Keratinocyte (primary cell): ENCODE measurements around the gene NUP85.

ENCODE experiments used
- EZH2 ChIP-seq: IDR thresholded peaks from one replicate; pipeline ENCODE4 v1.6.1; 2012; ENCODE audit warnings: inconsistent platforms, mild to moderate bottlenecking, low read length, moderate library complexity
- TF ChIP-seq, protein P1 (sequence below), 3 experiments: IDR thresholded peaks in 1 of 3; conservative IDR thresholded peaks in 1 of 3; optimal IDR thresholded peaks in 1 of 3; 2 replicates in 2 of 3; 3 replicates in 1 of 3; pipeline versions ENCODE3 to v1.5.1; 2011; ENCODE audit warnings: low read length in 3 of 3, mild to moderate bottlenecking in 3 of 3, moderate library complexity in 2 of 3, control low read depth in 1 of 3, inconsistent platforms in 1 of 3; ENCODE audit not compliant: insufficient read depth in 2 of 3; ENCODE audit errors: extremely low read depth in 1 of 3

DNA sequence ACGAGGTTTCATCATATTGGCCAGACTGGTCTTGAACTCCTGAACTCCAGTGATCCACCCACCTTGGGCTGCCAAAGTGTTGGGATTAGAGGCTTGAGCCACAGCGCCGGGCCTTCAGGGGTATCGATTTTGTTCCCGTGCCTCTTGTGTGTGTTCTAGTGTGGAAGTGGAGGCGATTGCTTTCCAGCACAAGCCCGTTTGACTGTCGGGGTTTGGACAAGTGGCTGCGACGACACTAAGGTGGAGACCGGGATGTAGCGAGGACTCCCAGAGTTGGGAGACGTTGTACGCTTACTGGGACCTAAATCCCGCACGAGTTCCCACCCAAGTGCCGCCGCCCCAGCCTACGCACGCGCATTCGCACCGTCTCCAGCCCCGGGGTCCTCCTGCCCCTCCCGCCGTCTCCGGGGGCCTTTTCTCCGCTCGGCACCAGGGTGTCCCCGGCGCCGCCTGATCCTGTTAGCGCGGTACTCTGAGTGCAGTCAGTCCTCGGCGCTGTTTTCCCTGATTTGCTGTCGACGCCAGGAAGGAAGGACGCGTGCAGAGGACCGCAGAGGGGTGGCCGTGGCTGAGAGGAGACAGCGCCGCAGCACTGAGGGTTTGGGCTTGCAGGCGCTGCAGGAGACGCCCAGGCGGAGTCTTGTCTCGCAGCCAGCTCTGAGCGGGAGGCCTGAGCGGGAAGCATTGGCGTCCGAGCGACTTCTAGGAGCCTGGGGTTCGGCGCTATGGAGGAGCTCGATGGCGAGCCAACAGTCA is at the start of gene NUP85:
- TF ChIP-seq, protein P1, sequence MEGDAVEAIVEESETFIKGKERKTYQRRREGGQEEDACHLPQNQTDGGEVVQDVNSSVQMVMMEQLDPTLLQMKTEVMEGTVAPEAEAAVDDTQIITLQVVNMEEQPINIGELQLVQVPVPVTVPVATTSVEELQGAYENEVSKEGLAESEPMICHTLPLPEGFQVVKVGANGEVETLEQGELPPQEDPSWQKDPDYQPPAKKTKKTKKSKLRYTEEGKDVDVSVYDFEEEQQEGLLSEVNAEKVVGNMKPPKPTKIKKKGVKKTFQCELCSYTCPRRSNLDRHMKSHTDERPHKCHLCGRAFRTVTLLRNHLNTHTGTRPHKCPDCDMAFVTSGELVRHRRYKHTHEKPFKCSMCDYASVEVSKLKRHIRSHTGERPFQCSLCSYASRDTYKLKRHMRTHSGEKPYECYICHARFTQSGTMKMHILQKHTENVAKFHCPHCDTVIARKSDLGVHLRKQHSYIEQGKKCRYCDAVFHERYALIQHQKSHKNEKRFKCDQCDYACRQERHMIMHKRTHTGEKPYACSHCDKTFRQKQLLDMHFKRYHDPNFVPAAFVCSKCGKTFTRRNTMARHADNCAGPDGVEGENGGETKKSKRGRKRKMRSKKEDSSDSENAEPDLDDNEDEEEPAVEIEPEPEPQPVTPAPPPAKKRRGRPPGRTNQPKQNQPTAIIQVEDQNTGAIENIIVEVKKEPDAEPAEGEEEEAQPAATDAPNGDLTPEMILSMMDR (optimal IDR thresholded peaks at IDR 0.05 in 1 of 3, IDR thresholded peaks at IDR 0.05 in 1 of 3, conservative IDR thresholded peaks at IDR 0.05 in 1 of 3; ENCODE audit: extremely low read depth in 1 of 3, insufficient read depth in 2 of 3, low read length in 3 of 3), result no peak
- no peak for TF ChIP-seq EZH2
